BLaER1 (cell line): ENCODE results near the gene ASTN1.

Experiments
- H3K27ac ChIP-seq: shearing (Covaris generic); formaldehyde crosslinking; 2 replicates; pipeline ENCODE4 v1.8.1; 2022
- H3K27me3 ChIP-seq: shearing (Covaris generic); formaldehyde crosslinking; 2 replicates; pipeline ENCODE4 v1.8.1; 2022
- H3K36me3 ChIP-seq: shearing (Covaris generic); formaldehyde crosslinking; 2 replicates; pipeline ENCODE4 v1.8.1; 2022
- H3K4me1 ChIP-seq: shearing (Covaris generic); formaldehyde crosslinking; 2 replicates; pipeline ENCODE4 v1.8.1; 2022
- H3K4me2 ChIP-seq: shearing (Covaris generic); formaldehyde crosslinking; 2 replicates; pipeline ENCODE4 v1.8.1; 2022
- H3K4me3 ChIP-seq: shearing (Covaris generic); formaldehyde crosslinking; 2 replicates; pipeline ENCODE4 v1.8.1; 2022
- H3K9ac ChIP-seq: shearing (Covaris generic); formaldehyde crosslinking; 2 replicates; pipeline ENCODE4 v1.8.1; 2022
- H3K9me3 ChIP-seq: shearing (Covaris generic); formaldehyde crosslinking; 2 replicates; pipeline ENCODE4 v1.8.1; 2022
- H4K20me1 ChIP-seq: shearing (Covaris generic); formaldehyde crosslinking; 2 replicates; pipeline ENCODE4 v1.8.1; 2022
- Cebpa-rat ChIP-seq: shearing (Covaris generic); IDR thresholded peaks from 2 replicates; pipeline ENCODE4 v1.8.1; 2022

Gene ASTN1

DNA sequence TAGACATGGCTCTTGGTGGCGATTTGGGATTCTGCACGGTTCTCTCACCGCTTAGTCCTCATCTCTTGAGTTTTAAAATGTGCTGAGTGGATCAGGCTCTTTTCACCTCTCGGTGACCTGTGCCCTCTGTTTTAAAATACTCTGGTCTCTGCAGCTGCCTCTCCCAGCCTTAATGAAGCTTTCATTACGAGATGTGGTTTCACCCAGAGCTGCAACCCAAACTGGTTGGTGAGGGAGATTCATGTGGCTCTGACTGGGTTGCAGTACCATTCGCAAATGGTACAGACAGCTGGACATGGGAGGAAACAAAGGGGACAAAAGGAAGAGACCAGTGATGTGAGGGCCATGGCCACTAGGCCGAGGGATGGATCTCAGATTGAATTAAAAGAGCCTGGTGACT is 258.9 kb downstream of the ASTN1 start:
- H4K20me1 ChIP-seq, result no peaks in the 10 kb centered on the region
- no peak overlapping the region for H3K27ac ChIP-seq
- TF ChIP-seq Cebpa-rat, result no peak
- no peak overlapping the region for H3K4me3 ChIP-seq
- no peak overlapping the region for H3K9ac ChIP-seq
- no peaks in the 10 kb centered on the region for H3K36me3 ChIP-seq
- H3K27me3 ChIP-seq, result no peaks in the 10 kb centered on the region
- no peaks in the 10 kb centered on the region for H3K4me1 ChIP-seq
- H3K4me2 ChIP-seq, result no peak overlapping the region
- no peaks in the 10 kb centered on the region for H3K9me3 ChIP-seq

DNA sequence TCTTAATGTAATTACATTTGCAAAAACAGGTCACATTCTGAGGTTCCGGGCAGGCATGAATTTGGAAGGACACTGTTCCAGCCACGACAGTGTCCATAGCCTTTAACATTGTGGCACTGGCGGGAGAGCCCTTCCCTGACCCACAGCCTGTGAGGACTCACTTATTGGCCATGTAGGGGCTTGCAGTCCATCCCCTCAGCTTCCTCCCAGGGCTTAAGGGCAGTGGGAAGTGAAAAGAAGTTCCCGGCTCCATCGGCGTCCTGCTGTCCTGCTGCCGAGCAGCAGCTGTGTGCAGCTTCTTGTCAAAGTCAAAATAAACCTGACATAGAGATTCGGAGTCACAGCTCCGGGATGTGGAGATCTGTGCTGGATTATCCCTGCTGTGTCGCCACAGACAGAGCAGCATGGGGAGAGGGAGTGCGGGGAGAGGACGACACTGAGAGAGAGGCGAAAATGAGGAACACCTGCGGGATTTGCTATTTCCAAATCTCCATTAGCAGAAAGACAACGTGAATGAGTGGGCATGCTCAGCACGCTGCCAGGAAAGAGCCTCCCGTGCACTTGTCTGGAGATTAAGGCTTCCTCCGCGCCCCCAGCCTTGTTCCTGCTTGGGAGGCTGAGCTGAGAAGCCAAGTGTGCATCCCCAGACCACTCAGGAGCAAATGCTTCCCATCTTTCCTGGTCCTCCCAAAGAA is 260.3 kb downstream of the ASTN1 start:
- no peak overlapping the region for H3K4me3 ChIP-seq
- H3K36me3 ChIP-seq, result no peaks in the 10 kb centered on the region
- H3K27ac ChIP-seq, result no peak overlapping the region
- no peak for TF ChIP-seq Cebpa-rat
- no peaks in the 10 kb centered on the region for H4K20me1 ChIP-seq
- H3K4me1 ChIP-seq, result no peaks in the 10 kb centered on the region
- no peaks in the 10 kb centered on the region for H3K27me3 ChIP-seq
- H3K9me3 ChIP-seq, result no peaks in the 10 kb centered on the region
- no peak overlapping the region for H3K4me2 ChIP-seq
- H3K9ac ChIP-seq, result no peak overlapping the region

- no peak overlapping the region for H3K4me2 ChIP-seq
- no peaks in the 10 kb centered on the region for H3K27me3 ChIP-seq
- no peaks in the 10 kb centered on the region for H4K20me1 ChIP-seq
- H3K27ac ChIP-seq, result no peak overlapping the region
- no peaks in the 10 kb centered on the region for H3K4me1 ChIP-seq
- no peak overlapping the region for H3K4me3 ChIP-seq
- H3K9ac ChIP-seq, result no peak overlapping the region
- no peaks in the 10 kb centered on the region for H3K9me3 ChIP-seq
- no peak for TF ChIP-seq Cebpa-rat
- no peaks in the 10 kb centered on the region for H3K36me3 ChIP-seq
Measured at GRCh38 chr1:176903474-176903873, 261.0 kb downstream of the ASTN1 start.

GRCh38 chr1:176899321-176899720 is 265.2 kb downstream of the ASTN1 start:
- Histone ChIP-seq H4K20me1 (no peaks in the 10 kb centered on the region), H3K4me1 (no peaks in the 10 kb centered on the region), H3K27ac (no peak overlapping the region), H3K27me3 (no peaks in the 10 kb centered on the region), H3K4me2 (no peak overlapping the region), H3K4me3 (no peak overlapping the region), H3K9ac (no peak overlapping the region), H3K36me3 (no peaks in the 10 kb centered on the region), H3K9me3 (no peaks in the 10 kb centered on the region)
- TF ChIP-seq Cebpa-rat, result no peak

GRCh38 chr1:176897350-176898236 is 266.9 kb downstream of the ASTN1 start:
- Histone ChIP-seq H3K27me3 (no peaks in the 10 kb centered on the region), H3K36me3 (no peaks in the 10 kb centered on the region), H3K27ac (no peak overlapping the region), H4K20me1 (no peaks in the 10 kb centered on the region), H3K4me2 (peak overlapping the region; percentile 49), H3K9ac (no peak overlapping the region), H3K4me3 (no peak overlapping the region), H3K9me3 (no peaks in the 10 kb centered on the region), H3K4me1 (no peaks in the 10 kb centered on the region)
- no peak for TF ChIP-seq Cebpa-rat

DNA sequence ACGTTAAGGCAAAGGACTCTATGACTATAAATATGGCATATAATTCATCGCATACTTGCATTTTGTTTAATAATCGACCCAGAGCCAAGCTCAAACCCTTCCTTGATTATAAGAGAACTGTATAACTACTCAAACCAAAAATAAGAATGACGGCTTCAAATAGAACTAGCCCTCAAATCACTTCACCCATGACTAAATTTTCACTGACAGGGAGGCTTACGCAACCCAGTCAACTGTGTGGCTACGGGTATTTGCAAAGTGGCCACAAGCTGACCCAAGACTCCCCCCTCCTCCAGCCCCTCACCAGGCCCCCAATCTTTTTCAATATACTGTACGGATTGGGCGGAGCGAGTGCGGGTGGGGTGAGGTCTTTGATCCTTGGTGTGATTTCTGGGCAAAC is 268.3 kb downstream of the ASTN1 start:
- H3K36me3 ChIP-seq, result no peaks in the 10 kb centered on the region
- no peaks in the 10 kb centered on the region for H3K4me1 ChIP-seq
- H3K27me3 ChIP-seq, result no peaks in the 10 kb centered on the region
- no peaks in the 10 kb centered on the region for H3K9me3 ChIP-seq
- H3K9ac ChIP-seq, result no peak overlapping the region
- no peak overlapping the region for H3K27ac ChIP-seq
- no peaks in the 10 kb centered on the region for H4K20me1 ChIP-seq
- H3K4me3 ChIP-seq, result no peak overlapping the region
- no peak overlapping the region for H3K4me2 ChIP-seq
- no peak for TF ChIP-seq Cebpa-rat

DNA sequence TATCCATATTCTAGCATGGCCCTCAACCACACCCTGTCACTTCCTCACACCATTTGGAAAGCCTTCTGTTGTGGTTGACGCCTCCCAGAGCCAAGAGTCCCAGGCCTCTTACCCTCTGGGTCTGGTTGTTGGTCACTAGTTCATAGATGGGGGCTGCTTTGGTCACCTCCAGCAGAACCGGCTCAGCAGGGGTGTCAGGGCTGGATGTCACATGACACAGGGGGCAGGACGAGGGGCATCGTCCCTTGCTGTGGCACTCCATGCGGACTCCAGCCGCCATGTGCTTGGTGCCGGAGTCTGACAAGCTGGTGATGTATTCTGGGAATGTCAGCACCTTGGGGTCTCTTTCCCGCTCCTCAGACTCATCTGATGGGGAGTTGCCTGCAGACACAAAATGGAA is 270.1 kb downstream of the ASTN1 start:
- H3K36me3 ChIP-seq, result no peaks in the 10 kb centered on the region
- H4K20me1 ChIP-seq, result no peaks in the 10 kb centered on the region
- no peak overlapping the region for H3K4me2 ChIP-seq
- H3K4me3 ChIP-seq, result no peak overlapping the region
- H3K9ac ChIP-seq, result no peak overlapping the region
- no peaks in the 10 kb centered on the region for H3K9me3 ChIP-seq
- no peaks in the 10 kb centered on the region for H3K27me3 ChIP-seq
- TF ChIP-seq Cebpa-rat, result no peak
- no peak overlapping the region for H3K27ac ChIP-seq
- H3K4me1 ChIP-seq, result no peaks in the 10 kb centered on the region

DNA sequence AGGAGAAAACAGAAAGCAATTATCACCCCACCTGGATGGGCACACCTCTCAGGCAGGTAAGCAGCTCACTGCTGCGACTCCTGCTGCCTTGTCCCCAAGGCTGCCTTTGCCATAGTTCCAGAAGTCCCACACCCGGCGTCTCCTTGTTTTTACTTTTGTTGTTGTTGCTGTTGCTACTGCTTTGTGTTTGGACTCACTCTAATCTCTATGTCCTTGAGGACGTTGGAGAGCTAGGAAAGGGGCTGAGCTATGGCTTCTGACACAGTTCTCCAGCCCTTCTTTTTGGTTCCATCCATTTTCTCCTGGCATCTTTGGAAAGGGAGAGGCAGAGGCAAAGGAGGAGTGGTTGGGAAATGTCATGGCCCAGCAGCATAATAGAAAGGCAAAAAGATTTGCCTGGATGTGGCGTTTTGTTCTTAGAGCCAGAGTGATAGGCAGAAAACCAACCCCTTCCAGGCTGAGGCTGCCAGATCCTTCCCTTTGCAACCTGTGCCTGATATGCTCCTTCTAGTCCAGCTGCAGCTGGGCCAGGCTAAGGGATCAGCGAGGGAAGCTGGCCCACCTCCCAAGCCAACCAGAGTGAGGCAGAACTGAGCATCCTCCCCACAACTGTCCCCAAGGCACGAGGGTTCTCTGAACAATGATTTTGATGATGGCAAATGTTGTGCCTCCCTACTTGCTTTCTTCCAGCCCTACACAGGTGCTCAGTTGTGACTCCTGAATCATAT is 270.7 kb downstream of the ASTN1 start:
- Histone ChIP-seq H3K4me3 (no peak overlapping the region), H3K4me2 (no peak overlapping the region), H3K36me3 (no peaks in the 10 kb centered on the region), H3K4me1 (no peaks in the 10 kb centered on the region), H4K20me1 (no peaks in the 10 kb centered on the region), H3K9ac (no peak overlapping the region), H3K9me3 (no peaks in the 10 kb centered on the region), H3K27ac (no peak overlapping the region), H3K27me3 (no peaks in the 10 kb centered on the region)
- TF ChIP-seq Cebpa-rat, result no peak

GRCh38 chr1:176888471-176889032 is 276.0 kb downstream of the ASTN1 start:
- no peak overlapping the region for H3K4me3 ChIP-seq
- no peak overlapping the region for H3K4me2 ChIP-seq
- H3K4me1 ChIP-seq, result no peaks in the 10 kb centered on the region
- TF ChIP-seq Cebpa-rat, result no peak
- no peaks in the 10 kb centered on the region for H4K20me1 ChIP-seq
- H3K27me3 ChIP-seq, result no peaks in the 10 kb centered on the region
- H3K9me3 ChIP-seq, result no peaks in the 10 kb centered on the region
- no peak overlapping the region for H3K9ac ChIP-seq
- no peak overlapping the region for H3K27ac ChIP-seq
- no peaks in the 10 kb centered on the region for H3K36me3 ChIP-seq
